Raji (cell line): ENCODE measurements around the gene PDK2.

Experiments
- POLR2A ChIP-seq: IDR thresholded peaks from 2 replicates; pipeline ENCODE4 v1.6.1; 2011; ENCODE audit warnings: low read depth, low read length, control low read depth; ENCODE audit not compliant: insufficient read depth

Gene PDK2

GRCh38 chr17:50087912-50088405, 7.2 kb upstream of the PDK2 start:
- TF ChIP-seq POLR2A: no peak

- no peak for TF ChIP-seq POLR2A
Observed at GRCh38 chr17:50088952-50089825, 6.0 kb upstream of the PDK2 start.

GRCh38 chr17:50090071-50090470, 5.1 kb upstream of the PDK2 start:
- TF ChIP-seq POLR2A: no peak

GRCh38 chr17:50090971-50091917, 3.9 kb upstream of the PDK2 start:
- no peak for TF ChIP-seq POLR2A

- no peak for TF ChIP-seq POLR2A
Observed at GRCh38 chr17:50091918-50092285, 3.2 kb upstream of the PDK2 start.

GRCh38 chr17:50093246-50093645, 1.9 kb upstream of the PDK2 start:
- no peak for TF ChIP-seq POLR2A

- no peak for TF ChIP-seq POLR2A
Observed at GRCh38 chr17:50093807-50094206, 1.3 kb upstream of the PDK2 start.

GRCh38 chr17:50094243-50094752, 853 bp upstream of the PDK2 start:
- TF ChIP-seq POLR2A: no peak

- no peak; the same call in 1 of the 2 replicates for TF ChIP-seq POLR2A
Observed at GRCh38 chr17:50095626-50096037, 481 bp downstream of the PDK2 start.

- no peak for TF ChIP-seq POLR2A
Observed at GRCh38 chr17:50096092-50096491, 941 bp downstream of the PDK2 start.

GRCh38 chr17:50096758-50097157, 1.6 kb downstream of the PDK2 start:
- TF ChIP-seq POLR2A: no peak

- no peak for TF ChIP-seq POLR2A
Observed at GRCh38 chr17:50097455-50097854, 2.3 kb downstream of the PDK2 start.

- TF ChIP-seq POLR2A: no peak
Observed at GRCh38 chr17:50097926-50098325, 2.8 kb downstream of the PDK2 start.

GRCh38 chr17:50098583-50098982, 3.4 kb downstream of the PDK2 start:
- no peak for TF ChIP-seq POLR2A

GRCh38 chr17:50099003-50099402, 3.9 kb downstream of the PDK2 start:
- TF ChIP-seq POLR2A: no peak
